GM18507 (cell line): ENCODE data around the gene MBD3L3.
A peak's percentile ranks its signal among the peaks of the same experiment; 100 is the strongest.
"Not testable (repeated sequence)": the region's sequence is repeated elsewhere in the genome, so short reads cannot be mapped to it uniquely, and the experiment has no call there.

Source experiments
- DNase-seq: peaks from one replicate; pipeline ENCODE4 v3.0.0; 2011; ENCODE audit warnings: low read depth; ENCODE audit not compliant: insufficient read length; ENCODE audit errors: extremely low spot score
- FAIRE-seq: peaks from 2 replicates; lab custom pipeline; 2011; peaks lifted over from hg19 to GRCh38; lab: Jason Lieb, UNC

MBD3L3 gene

DNA sequence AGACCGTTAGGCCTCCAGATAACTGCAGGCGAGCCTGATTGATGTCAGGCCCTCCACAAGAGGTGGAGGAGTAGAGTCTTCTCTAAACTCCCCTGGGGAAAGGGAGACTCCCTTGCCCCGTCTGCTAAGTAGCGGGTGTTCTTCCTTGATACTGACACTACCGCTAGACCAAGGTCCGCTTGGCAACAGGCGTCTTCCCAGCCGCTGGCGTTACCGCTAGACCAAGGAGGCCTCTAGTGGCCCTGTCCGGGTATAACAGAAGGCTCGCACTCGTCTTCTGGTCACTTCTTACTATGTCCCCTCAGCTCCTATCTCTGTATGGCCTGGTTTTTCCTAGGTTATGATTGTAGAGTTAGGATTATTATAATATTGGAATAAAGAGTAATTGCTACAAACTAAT lies 8.6 kb upstream of the MBD3L3 start:
- DNase-seq, FAIRE-seq: not testable (repeated sequence)

DNA sequence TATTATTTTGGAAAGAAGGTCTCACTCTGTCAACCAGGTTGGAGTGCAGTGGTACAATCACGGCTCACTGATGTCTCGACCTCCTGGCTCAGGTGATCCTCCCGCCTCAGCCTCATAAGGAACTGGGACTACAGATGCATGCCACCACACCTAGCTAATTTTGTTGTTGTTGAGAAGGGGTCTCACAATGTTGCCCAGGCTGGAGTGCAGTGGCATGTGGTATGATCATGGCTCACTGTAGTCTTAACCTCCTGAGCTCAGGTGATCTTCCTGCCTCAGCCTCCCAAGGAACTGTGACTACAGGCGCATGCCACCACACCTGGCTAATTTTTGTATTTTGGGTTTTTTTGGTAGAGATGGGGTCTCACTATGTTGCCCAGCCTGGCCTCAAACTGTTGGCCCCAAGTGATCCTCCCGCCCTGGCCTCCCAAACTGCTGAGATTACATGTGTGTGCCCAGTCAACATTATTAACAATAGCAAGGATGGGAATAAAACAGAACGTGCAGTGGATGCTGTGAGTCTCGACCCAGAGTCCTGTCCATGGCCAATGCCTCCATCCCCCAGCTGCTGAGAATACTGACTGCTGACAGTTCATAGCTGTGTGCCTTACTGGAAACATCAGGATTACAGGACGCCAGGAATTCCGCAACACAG lies 5.4 kb upstream of the MBD3L3 start:
- FAIRE-seq (no peak), DNase-seq (no peak)

DNA sequence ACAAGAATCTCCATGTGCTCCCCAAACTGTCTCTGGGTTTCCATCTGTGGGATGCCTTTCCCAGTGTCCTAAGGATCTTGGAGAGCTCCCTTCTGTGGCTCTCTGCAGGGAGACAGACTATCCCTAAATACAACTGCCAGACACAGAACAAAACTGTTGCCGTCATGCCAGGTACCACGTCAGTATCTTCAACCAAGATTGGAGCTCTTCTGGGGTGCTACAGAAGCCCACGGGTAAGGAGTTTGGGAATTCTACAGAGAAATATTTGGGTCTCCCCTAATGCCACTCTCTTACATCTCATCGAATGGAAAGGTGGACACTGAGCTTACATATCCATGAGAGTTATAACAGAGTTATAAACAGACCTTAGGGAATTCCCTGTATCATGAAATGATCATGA lies 4.9 kb upstream of the MBD3L3 start:
- no peak for DNase-seq
- FAIRE-seq, result no peak

DNA sequence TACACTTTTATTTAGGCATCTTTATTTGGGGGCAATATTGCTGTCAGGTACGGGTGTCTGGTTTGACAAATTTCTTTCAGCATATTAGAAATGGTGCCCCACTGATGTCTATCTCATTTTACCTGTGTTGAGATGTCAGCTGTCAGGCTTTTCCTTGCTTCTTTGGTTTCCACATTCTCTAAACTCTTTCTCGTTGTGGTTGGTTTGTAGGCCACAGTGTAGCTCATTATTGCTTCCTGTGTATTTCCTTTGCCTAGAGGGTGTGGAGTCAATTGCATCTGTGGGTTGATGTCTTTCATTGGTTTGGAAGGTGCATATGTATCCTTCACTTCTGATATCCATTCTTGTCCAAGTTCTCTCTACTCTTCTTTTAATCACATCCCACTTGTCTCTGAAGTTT lies 1.5 kb upstream of the MBD3L3 start:
- not testable (repeated sequence) for DNase-seq, FAIRE-seq

DNA sequence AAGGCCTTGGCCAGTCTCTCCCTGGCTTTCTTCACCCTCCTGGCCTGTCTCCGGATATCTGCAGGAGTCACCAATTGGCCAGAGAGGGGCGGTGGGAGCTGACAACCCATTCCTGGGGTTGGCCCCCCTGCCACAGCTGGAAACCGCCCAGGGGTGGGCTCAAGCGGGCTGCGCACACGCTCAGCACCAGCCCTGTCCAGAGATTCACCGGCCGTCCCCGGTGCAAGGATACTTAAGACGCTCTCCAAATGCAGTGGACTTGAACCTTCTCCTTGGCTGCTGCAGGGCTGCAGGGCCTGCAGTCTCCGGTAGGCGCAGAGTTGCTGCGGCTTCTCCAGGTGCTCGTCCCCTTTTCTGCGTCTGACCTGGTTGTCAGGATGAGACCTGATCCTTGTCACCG lies 2.1 kb downstream of the MBD3L3 start:
- not testable (repeated sequence) for DNase-seq, FAIRE-seq

DNA sequence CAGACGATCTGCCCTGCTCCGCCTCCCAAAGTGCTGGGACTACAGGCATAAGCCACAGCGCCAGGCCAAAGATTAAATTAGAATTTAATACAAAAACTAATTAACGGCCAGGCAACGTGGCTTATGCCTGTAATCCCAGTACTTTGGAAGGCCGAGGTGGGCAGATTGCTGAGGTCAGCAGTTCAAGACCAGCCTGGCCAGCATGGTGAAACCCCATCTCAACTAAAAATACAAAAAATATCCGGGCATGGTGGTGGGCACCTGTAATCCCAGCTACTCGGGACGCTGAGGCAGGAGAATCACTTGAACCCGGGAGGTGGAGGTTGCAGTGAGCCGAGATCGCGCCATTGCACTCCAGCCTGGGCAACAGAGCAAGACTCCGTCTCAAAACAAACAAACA lies 2.8 kb downstream of the MBD3L3 start:
- not testable (repeated sequence) for FAIRE-seq, DNase-seq

DNA sequence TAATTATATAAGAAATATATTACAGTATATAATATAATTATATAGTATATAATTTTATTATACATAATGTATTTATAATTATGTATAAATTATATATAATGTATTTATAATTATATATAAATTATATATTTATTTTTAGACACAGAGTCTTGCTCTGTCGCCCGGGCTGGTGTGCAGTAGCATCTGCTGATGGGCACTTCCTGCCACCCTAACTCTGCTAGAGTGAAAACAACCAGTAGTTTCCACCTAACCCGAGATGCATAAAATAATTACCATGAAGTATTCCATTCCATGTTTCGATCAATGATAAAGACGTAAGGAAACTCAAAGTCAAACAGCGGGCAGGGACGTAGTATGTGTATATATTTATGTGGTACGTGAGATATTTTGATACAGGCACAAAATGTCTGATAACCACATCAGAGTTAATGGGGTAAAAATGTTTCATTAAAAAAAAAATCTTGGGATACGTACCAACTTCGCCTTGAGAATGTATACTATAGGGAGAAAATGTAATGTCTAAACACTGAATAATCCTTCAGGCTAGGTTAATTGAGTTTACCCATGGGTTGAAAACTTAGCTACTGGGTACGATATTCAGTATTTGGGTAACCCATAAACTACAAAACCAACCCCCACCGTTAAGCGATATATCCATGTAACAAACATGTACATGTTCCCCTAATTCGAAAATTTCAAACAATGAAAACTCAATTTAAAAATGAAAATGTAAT lies 3.7 kb downstream of the MBD3L3 start:
- DNase-seq, FAIRE-seq: not testable (repeated sequence)

DNA sequence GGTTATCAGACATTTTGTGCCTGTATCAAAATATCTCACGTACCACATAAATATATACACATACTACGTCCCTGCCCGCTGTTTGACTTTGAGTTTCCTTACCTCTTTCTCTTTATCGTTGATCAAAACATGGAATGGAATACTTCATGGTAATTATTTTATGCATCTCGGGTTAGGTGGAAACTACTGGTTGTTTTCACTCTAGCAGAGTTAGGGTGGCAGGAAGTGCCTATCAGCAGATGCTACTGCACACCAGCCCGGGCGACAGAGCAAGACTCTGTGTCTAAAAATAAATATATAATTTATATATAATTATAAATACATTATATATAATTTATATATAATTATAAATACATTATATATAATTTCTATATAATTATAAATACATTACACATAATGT lies 5.6 kb downstream of the MBD3L3 start:
- not testable (repeated sequence) for DNase-seq, FAIRE-seq

DNA sequence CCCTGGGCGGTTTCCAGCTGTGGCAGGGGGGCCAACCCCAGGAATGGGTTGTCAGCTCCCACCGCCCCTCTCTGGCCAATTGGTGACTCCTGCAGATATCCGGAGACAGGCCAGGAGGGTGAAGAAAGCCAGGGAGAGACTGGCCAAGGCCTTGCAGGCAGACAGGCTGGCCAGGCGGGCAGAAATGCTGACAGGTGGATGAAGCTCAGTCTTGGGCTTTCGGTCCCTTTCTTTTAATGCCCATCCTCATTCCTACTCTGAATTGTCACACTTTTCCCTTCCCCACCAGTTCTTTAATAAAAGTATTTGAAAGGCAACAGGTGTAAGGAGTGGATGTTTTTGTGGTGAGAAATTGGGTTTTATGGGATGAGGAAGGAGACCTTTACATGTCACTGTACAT lies 7.1 kb downstream of the MBD3L3 start:
- not testable (repeated sequence) for DNase-seq, FAIRE-seq

DNA sequence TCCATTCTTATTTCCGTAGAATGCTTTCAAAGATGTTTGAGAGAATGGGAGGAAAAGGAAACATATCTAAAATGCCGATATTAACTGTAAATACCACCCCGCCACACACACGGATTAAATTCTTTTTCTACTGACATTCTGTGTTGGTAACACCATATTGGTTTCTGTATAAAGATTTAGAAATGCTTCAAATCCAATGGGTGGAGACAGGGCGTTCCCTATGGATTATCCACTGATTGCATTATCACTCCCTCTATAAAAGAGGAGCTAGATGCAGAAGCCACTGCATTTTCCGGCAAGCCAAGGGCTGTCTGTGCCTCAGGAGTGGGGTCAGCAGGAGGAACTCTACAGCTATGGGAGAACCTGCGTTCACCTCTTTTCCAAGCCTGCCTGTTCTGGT lies 9.5 kb downstream of the MBD3L3 start, which contains the start of gene MBD3L2:
TSS of gene MBD3L2 (plus strand) at position 301 of the 400 bp plus-strand sequence. CDS start at position 354, 53 bp downstream.
- DNase-seq, FAIRE-seq: not testable (repeated sequence)

DNA sequence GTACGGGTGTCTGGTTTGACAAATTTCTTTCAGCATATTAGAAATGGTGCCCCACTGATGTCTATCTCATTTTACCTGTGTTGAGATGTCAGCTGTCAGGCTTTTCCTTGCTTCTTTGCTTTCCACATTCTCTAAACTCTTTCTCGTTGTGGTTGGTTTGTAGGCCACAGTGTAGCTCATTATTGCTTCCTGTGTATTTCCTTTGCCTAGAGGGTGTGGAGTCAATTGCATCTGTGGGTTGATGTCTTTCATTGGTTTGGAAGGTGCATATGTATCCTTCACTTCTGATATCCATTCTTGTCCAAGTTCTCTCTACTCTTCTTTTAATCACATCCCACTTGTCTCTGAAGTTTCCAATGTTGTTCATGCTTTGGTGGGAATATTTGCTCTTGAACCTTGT lies 16.9 kb downstream of the MBD3L3 start:
- DNase-seq, FAIRE-seq: not testable (repeated sequence)

DNA sequence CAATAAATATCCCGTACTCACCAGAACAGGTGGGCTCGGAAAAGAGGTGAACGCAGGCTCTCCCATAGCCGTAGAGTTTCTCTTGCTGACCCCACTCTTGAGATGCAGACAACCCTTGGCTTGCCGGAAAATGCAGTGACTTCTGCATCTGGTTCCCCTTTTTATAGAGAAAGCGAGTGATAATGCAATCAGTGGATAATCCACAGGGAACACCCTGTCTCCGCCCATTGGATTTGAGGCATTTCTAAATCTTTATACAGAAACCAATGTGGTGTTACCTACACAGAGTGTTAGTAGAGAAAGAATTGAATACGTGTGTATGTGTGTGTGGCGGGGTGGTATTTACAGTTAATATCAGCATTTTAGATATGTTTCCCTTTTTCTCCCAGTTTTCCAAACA lies 18.4 kb downstream of the MBD3L3 start, which contains the start of gene MBD3L4:
TSS of gene MBD3L4 (minus strand) at position 101 of the 400 bp plus-strand sequence. CDS start at position 66, 35 bp downstream.
- DNase-seq, FAIRE-seq: not testable (repeated sequence)

DNA sequence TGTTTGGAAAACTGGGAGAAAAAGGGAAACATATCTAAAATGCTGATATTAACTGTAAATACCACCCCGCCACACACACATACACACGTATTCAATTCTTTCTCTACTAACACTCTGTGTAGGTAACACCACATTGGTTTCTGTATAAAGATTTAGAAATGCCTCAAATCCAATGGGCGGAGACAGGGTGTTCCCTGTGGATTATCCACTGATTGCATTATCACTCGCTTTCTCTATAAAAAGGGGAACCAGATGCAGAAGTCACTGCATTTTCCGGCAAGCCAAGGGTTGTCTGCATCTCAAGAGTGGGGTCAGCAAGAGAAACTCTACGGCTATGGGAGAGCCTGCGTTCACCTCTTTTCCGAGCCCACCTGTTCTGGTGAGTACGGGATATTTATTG lies 28.2 kb downstream of the MBD3L3 start, which contains the start of gene MBD3L5:
TSS of gene MBD3L5 (plus strand) at position 301 of the 400 bp plus-strand sequence. CDS start at position 335, 34 bp downstream.
- FAIRE-seq, result not testable (repeated sequence)

DNA sequence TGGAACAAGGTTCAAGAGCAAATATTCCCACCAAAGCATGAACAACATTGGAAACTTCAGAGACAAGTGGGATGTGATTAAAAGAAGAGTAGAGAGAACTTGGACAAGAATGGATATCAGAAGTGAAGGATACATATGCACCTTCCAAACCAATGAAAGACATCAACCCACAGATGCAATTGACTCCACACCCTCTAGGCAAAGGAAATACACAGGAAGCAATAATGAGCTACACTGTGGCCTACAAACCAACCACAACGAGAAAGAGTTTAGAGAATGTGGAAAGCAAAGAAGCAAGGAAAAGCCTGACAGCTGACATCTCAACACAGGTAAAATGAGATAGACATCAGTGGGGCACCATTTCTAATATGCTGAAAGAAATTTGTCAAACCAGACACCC lies 29.7 kb downstream of the MBD3L3 start:
- DNase-seq, result not testable (repeated sequence)

More for the DNA sequence above, 28.2 kb downstream of the MBD3L3 start, which contains the start of gene MBD3L5:
- DNase-seq, result not testable (repeated sequence)

DNA sequence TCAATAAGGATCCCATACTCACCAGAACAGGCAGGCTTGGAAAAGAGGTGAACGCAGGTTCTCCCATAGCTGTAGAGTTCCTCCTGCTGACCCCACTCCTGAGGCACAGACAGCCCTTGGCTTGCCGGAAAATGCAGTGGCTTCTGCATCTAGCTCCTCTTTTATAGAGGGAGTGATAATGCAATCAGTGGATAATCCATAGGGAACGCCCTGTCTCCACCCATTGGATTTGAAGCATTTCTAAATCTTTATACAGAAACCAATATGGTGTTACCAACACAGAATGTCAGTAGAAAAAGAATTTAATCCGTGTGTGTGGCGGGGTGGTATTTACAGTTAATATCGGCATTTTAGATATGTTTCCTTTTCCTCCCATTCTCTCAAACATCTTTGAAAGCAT lies 37.1 kb downstream of the MBD3L3 start, which contains the start of gene MBD3L2B:
TSS of gene MBD3L2B (minus strand) at position 101 of the 400 bp plus-strand sequence. CDS start at position 67, 34 bp downstream.
- DNase-seq, FAIRE-seq: not testable (repeated sequence)

More for the DNA sequence above, 29.7 kb downstream of the MBD3L3 start:
- not testable (repeated sequence) for FAIRE-seq

DNA sequence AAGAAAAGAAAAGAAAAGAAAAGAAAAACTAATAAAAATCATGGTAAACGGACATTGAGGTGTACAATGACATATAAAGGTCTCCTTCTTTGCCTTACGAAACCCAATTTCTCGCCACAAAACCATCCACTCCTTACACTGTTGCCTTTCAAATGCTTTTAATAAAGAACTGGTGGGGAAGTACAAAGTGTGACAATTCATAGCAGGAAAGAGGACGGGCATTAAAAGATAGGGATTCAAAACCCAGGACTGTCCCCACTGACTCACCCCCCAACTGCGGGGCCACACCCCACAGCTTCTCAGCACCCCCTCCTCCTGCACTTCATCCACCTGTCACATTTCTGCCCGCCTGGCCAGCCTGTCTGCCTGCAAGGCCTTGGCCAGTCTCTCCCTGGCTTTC lies 39.6 kb downstream of the MBD3L3 start:
- no peak for FAIRE-seq
- no peak for DNase-seq

DNA sequence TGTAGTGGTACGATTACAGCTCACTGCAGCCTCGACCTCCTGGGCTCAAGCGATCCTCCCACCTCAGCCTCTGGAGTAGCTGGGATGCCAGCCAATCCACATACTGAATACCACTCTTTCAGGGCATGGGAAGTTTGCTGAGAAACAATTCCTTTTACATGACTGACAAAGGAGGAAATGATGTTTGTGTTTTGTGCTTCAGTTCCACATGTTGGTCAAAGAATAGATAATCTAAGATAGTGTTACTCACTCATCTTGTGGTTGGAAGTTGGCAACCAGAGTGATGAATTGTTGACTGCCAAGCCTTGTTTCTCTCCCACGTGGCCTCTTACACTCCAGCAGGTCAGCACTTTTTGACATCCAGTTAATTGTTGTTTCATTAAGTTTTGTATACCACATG lies 44.8 kb downstream of the MBD3L3 start:
- FAIRE-seq (no peak), DNase-seq (no peak)

DNA sequence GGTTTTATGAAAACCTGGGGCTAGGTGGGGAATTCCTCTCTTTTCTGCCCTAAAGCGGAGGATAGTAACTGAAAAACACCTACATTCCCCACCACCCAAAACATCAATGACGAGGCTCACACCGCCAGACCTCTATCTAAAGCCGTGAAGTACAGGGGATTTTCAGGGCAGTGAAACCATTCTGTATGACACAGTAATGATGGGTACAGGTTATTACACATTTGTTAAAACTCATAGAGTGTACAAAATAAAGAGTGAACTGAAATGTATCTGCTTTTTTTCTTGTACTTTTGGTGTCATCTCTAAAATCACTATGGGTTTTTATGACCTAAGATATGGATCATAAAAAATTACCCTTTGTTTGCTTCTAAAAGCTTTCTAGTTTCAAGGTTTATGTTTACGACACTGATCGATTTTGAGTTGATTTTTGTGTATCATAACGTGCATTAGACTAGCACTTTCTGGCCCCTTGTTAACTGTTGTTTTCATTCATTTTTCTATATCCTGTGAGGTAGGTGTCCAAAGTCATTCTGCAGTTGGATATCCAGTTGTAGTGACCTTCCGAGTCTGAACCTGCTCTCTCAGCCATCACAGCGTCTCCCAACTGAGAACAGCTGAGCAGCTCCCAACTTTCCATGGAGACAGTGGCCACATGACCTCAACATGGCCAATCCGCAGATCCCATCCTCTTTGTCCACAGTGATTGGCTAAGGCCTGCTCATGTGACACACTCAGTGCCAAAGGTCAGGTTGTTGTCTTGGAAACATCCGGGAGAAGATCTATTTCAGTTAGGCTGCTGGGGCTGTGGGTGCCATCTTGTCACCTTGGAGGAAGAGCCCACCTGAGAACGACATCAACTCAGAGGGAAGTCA lies 47.5 kb downstream of the MBD3L3 start:
- DNase-seq (no peak), FAIRE-seq (peak; percentile 75)

DNA sequence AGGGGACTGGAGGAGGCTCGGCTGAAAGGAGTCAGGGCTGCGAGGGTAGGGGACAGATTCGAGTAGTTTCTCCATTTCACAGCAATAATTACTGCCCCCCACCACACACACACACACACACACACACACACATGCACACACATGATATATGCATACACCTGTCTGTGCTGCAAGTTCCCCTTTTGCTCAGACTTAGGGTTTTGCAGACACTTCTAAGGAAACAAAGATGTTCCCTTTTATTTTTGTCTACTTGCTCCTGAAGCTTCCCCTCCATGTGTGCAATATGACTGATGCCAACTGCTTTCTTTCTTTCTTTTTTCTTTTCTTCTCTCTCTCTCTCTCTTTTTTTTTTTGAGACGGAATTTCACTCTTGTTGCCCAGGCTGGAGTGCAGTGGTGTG lies 50.6 kb downstream of the MBD3L3 start:
- FAIRE-seq, result no peak

More for the DNA sequence above, 50.6 kb downstream of the MBD3L3 start:
- DNase-seq, result no peak
